Measurements from ENCODE around the gene BABAM2.
"Not testable (repeated sequence)": the region's sequence is repeated elsewhere in the genome, so short reads cannot be mapped to it uniquely, and the experiment has no call there.

Gene BABAM2

DNA sequence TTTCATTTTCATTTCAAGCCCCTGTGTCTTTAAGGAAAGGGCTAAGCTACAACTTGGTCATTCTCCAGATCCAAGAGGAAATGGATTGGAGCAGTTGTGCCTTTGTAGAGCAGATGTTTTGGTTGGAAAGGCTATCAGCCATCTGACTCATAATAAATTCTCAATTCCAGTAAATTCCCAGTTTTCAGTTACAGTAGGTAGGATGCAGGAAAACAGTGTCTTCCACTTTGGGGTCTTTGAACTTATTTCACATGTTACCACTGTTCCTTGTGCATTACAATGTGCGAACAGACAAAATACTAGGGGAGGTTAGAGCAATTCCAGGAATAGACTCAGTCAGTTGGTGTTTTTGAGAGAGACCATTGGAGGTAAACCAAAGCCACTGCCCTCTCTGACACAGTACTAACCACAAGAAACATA lies 211.9 kb downstream of the BABAM2 start:
- no peak for DNase-seq (ENCODE audit: low read depth in 1 of 2, low spot score in 1 of 2)

DNA sequence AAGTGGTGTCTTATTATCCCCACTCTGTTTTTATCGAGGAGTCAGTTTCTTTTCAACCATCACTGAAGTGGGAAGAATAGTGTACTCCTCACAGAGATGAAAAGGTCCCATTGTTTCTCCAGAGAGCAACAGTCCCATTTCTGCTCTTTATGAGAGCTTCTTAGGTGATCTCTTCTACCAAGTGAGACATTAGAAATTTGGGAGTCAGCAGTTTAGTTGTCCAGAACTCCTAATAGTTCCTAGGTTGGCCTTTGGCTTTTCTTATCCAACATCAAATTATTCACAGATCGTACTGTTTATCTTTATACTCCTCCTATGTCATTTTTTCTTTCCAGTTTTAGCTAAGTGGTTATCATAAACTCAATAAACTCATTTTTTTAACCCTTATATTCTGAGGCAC lies 213.1 kb downstream of the BABAM2 start:
- no peak for DNase-seq (ENCODE audit: low read depth in 1 of 2, low spot score in 1 of 2)

DNA sequence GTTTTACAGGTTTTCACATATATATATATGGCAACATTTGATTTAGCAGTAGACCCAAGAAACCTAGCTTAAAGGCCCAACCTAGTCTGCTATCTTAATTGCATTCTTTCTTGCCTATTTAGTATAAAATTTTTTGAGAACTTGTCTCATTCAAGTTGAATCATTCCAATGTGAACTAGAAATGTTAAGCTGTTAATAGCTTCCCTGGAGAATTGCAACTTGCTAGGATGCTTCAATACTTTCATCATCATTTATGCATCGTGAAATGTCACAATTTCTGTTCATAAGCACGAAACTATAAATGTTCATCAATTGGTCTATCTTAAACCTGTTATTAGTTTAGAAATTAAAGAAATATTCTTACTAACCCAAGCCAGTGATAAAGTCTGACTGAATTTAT lies 217.6 kb downstream of the BABAM2 start:
- no peak for DNase-seq (ENCODE audit: low read depth in 1 of 2, low spot score in 1 of 2)

DNA sequence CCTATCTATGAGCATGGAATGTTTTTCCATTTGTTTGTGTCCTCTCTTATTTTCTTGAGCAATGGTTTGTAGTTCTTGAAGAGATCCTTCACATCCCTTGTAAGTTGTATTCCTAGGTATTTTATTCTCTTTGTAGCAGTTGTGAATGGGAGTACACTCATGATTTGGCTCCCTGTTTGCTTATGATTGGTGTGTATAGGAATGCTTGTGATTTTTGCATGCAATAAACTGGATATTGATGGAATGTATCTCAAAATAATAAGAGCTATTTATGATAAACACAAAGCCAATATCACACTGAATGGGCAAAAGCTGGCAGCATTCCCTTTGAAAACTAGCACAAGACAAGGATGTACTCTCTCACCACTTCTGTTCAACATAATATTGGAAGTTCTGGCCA lies 223.2 kb downstream of the BABAM2 start:
- not testable (repeated sequence) for DNase-seq (ENCODE audit: low read depth in 1 of 2, low spot score in 1 of 2)

DNA sequence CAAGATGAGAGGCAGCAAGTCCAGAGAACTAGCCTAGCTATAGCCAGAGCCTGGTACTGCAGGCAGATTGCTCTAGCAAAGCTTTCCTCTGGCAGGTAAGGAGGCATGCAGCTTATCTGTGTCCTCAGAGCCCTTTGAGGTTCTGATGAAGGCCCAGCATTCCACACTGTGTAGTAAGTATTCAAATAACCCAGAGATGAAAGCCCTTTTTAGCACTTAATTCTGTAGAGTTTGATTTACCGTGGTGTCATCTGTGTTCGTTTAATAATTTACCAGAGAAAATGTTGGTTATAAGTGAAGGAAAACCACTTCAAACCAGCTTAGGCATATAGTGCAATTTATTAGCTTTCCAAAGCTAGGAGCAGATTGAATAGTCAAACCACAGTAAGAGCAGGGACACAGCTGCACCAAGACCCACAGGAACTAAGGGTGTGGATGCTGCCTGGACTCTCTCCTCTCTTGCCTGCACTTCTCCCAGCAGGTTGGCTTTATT lies 226.6 kb downstream of the BABAM2 start:
- no peak for DNase-seq (ENCODE audit: low read depth in 1 of 2, low spot score in 1 of 2)

DNA sequence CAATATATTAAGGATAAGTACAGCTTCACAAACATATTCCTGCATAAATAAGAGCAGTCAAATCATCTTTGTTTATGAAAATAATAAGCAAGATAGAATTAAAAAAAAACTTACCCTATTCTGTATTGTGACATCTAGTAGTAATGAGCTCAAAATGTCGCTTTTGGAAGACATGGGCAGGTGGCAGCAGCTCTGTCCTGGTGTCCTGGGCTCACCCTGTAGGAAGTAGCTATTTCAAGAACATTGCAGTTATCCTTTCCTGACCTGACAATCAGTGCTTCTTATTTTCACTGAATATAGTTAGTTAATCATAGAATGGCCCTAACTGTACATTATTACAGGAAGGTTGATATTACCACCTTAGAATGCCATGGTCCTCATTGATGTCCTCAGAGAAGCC lies 229.1 kb downstream of the BABAM2 start:
- no peak for DNase-seq (ENCODE audit: low read depth in 1 of 2, low spot score in 1 of 2)

DNA sequence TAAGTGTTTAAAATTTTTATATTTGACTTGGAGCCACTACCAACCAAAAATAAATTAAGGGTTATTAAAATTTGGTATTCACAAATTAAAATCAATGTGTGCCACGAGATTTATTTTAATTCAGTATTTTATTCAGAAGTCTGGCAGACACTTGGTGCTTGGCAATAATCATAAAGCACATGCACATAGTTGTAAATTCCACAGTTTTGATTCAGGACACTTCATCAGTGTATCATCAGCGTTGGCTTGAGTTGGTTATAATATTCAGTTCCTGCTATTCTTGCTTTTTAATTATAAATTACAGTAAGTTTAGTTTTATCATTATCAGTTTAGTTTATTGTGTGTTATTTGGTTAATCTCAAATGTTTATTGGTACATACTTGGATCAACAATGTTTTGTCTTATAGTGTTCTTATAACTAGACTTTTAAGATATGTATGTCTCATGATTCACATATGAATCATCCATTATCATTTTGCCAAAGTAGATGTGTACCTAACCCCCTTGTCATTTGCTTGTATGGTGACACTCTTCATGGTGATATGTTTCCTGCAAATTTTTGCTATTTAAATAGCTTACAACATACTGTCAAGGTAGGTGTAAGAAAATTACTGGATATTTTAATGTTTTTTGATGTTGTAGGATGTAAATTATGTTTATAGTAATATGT lies 237.9 kb downstream of the BABAM2 start:
- DNase-seq (ENCODE audit: low read depth in 1 of 2, low spot score in 1 of 2), result no peak

DNA sequence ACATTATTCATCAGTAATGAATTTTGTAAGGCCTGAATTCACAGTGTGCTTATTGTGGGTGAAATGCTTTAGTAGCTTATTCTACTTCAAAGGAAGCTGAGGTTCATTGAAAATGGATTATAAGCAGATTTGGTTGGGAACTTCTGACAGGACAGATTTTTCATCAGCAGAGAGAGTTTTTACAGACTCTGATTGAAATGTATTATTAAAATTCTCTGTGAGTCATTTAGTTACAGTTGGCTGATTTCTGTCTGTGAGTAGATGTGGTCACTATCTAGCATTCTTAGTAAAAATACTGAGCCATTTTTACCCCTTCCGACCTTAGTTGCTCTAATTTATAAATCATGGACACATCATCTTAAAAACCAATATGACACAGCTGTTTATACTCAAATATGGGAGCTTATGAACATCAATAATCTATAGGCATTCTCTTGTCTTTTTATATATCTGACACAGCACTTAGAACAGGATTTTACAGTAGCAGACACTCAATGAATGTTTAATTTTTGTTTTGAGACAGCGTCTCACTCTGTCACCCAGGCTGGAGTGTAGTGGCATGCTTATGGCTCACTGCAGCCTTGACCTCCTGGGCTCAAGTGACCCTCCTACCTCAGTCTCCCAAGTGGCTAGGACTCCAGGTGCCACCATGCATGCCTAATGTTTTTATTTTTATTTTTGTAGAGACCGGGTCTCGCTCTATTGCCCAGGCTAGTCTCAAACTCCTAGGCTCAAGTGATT lies 239.6 kb downstream of the BABAM2 start:
- no peak for DNase-seq (ENCODE audit: low read depth in 1 of 2, low spot score in 1 of 2)

DNA sequence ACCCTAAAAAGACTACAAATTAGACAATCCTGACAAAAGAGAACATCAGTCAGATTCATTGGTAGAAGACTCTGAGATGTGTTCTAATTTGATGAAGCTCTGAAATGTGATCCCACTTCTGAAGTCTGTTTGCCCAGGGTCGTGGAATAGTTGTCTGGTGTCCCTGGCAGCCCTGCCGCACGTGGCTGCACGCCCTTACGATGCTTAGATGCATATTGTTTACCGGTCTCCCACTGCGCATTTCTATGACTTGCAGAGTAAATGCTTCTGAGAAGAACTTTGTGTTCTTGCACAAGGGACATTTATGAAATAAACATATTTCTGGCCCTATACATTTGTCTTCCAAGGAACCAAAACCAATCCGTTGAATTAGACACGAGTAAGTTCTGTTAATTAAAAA lies 243.2 kb downstream of the BABAM2 start:
- DNase-seq (ENCODE audit: low read depth in 1 of 2, low spot score in 1 of 2), result no peak

DNA sequence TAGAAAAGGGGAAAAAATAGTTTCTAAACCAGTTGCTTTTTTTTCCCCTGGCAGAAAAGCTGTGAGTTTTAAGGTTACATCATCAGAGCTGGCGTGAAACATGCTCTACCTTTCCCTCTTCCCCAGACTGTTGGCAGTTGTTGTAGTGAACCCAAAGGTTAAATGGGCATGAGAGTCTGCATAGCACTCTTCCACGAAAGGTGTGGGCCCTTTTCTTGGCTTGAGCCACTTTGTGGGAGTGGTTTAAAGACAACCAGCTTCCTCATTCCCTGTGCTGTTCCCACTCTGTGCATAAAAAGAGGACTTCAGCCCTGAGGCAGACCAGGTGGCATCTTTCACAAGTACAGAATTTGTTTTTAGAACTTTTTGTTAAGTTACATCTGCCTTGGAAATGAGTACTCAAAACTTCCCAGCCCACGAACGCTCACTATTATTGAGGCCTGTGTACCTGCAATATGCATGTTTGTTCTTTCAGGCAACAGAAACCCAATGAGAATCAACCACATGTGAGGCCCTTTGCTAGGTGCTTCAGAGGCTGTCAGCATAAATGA lies 243.8 kb downstream of the BABAM2 start:
- DNase-seq (ENCODE audit: low read depth in 1 of 2, low spot score in 1 of 2), result no peak

DNA sequence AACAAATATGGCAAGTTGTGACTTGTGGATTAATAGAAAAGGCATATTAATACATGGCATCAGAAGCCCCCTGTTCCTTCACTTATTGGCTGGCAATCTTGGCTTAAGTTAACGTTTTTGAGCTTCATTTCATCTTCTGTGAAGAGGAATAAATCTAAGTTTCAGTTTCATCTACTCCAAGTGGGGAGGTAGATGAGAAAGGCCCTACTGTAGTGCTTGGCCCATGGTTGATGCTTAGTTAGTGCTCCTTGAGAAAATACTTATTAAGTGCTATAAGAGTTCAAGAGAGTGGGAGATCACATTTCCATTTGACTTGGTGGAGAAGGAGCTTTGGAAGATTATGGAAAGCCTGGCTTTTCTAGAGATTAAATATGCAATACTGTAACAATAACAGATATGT lies 244.3 kb downstream of the BABAM2 start:
- no peak for DNase-seq (ENCODE audit: low read depth in 1 of 2, low spot score in 1 of 2)

DNA sequence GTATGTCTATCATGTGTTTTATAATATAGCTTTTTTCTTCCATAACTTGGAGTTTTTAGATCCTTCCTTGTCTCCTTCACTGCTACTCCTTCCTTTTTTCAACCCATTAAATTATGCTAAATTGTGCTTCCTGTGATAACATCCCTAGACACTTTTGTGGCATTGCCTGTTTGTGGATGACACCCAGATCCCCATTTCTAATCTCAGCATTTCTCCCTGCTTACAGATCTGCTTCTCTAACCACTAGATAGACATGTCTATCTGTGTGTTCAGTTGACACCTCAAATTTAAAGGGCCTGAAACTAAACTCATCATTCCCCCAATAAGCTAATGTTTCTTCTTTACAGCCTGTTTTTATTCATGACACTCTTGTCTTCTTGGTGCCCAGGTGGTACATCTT lies 244.8 kb downstream of the BABAM2 start:
- DNase-seq (ENCODE audit: low read depth in 1 of 2, low spot score in 1 of 2), result no peak

DNA sequence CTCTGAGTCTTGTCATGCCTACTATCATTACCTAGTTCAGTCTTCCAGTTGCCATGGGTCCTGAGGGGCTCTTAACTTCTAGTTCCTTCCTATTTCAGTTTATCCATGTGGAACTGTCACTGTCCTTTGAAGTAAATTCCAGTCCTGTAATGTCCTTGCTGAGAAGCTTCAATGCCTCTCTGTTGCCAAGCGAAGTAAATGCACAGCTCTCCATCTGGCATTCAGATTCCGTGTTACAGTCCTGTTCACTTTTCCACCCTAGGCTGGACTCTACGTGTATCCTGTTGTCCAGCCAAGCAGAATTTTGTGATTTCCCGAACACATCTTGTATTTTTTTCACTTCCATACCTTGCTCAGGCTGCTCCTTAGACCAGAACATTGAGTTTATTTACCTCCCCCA lies 245.3 kb downstream of the BABAM2 start:
- DNase-seq (ENCODE audit: low read depth in 1 of 2, low spot score in 1 of 2), result no peak

DNA sequence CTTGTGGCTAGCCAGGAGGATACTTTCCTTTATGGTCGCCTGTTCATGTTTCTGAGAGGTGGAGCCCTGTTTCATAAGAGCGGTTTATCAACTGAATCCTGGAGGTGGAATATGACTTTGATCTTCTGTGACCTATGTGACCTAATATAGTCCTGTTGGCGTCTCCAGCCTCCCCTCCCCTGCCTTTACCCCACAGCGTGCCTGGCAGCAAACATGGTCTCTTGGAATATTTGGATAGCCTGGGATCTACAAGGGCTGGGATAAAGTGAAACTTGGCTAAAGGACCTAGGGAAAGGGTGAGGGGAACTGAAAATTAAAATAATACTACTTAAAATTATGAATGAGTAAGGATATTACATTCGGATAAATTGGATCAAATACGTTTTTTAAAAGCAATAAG lies 246.0 kb downstream of the BABAM2 start:
- DNase-seq (ENCODE audit: low read depth in 1 of 2, low spot score in 1 of 2), result no peak

DNA sequence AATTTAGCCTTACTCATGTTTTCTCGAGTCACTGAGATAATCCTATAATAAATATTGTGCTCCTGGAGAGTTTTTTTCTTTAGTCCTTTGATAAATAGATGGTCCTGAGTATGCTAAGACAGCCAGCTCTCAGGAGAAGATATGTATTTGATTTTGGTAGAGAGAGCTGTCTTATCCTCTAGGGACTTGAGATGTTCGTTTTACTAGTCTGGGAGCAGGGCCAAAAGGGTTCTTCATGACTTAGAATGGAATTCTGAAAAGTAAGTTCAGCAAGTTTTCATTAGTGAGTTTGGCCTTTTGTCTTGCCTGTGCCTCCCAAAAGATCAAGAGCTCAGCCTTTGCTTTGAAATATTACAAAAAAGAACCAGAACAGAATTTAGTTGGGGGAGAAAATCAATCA lies 246.7 kb downstream of the BABAM2 start:
- no peak for DNase-seq (ENCODE audit: low read depth in 1 of 2, low spot score in 1 of 2)

DNA sequence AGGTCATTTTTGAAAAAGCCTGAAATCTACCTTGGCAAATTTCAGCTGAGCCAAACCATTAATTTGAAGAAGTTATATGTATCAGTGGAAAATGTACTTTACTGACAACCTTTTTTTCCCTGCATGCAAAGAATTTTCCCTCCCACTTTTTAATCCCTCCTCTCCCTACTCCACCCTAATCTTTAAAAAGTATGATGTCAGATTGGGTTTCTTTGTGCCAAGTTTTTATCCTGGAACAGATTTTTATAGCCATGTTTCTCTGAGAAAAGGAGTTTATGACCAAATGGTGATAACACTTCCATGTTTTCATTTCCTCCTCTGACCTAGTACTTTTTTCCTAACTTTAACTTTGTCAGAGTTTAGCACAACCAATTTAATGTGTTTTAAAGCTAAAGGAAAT lies 251.9 kb downstream of the BABAM2 start:
- no peak for DNase-seq (ENCODE audit: low read depth in 1 of 2, low spot score in 1 of 2)

DNA sequence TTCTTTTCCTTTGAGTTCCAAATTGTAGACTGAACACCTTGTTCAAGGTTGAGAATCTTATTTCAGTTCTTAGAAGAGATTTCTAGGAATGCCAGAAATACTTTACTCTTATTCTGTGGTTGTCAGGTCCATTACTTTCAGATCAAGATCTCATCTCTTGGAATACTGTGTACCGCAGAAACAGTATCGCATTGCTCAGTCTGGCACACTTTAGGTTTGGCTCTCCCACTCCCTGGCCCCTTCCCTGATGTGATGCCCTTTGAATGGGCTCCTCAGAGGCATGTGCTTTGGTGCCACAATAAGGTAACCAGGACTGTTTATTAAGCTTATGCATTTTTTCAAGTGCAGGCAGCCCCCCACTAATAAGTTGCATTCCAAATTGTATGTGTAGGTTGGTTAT lies 257.5 kb downstream of the BABAM2 start:
- DNase-seq (ENCODE audit: low read depth in 1 of 2, low spot score in 1 of 2), result no peak

DNA sequence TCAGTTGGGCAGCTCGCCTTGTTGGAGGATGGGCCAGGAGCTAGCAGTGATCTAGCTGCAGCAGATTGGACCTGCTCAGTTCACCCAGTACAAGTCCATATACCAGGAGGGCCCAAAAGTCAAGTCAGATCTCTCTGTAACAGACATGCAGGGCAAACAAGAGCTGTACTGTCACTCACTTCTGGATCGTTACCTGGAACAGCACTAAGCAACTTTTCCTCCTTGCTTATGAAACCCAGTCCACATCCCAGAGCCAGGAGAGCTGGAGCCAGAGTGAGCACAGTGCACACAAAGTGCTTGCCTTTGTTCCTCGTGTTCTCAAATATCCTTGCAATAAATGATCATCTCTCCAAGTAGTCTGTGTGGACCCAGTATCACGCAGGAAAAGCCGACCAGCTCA lies 258.0 kb downstream of the BABAM2 start:
- DNase-seq (ENCODE audit: low read depth in 1 of 2, low spot score in 1 of 2), result no peak

DNA sequence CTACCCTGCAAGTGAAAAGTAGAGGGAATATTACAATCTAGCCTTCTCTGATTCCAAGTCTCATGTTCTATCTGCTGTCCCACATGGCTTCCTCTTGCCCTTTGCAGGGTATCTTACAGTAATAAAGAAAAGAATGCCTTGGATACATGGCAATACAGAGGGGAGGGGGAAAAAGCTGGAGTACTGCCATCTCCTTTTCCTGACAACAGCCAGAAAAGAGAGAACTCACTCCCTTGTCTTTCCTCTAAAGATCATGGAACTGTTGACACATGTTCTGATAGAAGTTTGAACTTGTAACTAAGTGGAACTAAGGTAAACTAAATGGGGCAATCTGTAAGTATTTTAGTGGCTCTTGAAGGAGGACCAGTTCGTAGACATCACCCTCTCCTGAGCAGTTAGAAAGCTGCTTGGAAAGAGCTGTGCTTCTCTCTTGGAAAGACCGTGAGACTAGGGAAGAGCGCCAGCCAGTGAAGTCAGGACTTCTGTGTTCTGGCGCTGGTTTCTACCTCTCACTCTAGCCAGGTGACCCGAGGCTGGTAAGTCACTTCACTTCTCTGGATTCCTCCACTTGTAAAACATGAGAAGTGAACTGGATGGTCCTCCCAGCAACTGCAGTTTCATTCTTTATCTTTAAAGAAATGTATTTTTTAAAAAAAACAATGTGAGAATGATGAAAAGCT lies 259.8 kb downstream of the BABAM2 start:
- no peak for DNase-seq (ENCODE audit: low read depth in 1 of 2, low spot score in 1 of 2)

DNA sequence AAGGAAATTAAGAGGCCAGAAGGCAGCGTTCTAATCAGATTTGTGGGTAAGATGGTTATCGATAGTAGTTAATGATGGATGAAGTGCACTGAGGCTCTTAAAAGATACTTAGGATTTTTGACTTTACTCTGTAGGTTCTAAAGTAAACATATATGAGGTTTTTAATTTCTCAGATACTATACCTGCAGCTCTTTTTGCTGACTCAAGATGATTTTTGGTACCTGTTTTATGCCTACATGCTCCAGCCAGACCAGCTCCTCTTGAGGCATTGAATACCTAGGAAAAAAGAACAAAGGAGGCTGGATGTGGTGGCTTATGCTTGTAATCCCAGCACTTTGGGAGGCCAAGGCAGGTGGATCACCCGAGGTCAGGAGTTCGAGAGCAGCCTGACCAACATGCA lies 260.5 kb downstream of the BABAM2 start:
- no peak for DNase-seq (ENCODE audit: low read depth in 1 of 2, low spot score in 1 of 2)

DNA sequence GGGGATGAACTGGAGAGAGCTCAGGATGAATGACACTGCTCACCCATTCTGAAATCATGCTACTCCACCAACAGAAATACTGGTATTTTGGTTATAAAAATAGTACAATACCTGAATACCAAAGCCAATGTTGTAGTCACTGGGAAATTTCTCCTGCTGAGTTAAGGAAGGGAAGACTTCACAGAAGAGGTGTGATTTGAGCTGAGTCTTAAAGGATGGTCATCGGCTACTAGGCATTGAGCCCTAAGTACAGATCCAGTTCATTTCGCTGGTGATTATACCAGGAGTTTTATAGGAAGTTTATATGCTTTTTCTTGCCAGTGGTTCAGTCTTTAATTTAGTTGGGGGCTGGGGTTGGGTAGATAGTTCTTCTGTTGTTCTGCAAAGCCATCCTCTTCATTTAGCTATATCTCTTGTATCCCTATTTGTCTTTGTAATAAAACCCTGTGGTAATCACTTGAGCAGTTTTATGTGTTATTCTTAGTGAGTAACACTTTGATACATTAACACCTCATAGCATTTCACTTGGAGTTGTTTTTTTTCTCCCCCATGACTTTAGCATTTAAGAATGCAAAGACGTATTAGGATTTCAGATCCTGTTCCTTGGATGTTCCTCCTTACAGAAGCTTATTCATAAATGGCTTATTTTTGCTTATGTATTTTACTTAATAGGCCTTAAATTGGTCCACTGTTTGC lies 262.2 kb downstream of the BABAM2 start:
- no peak for DNase-seq (ENCODE audit: low read depth in 1 of 2, low spot score in 1 of 2)
